ENCODE data around the gene CCDC138. TPM values are rescaled to one million over a fixed set of nuclear protein-coding genes. Genes with fewer than 3 reads are reported as not detected.

CCDC138 gene
- polyA plus RNA-seq, 1 experiment: 2.8 TPM

DNA sequence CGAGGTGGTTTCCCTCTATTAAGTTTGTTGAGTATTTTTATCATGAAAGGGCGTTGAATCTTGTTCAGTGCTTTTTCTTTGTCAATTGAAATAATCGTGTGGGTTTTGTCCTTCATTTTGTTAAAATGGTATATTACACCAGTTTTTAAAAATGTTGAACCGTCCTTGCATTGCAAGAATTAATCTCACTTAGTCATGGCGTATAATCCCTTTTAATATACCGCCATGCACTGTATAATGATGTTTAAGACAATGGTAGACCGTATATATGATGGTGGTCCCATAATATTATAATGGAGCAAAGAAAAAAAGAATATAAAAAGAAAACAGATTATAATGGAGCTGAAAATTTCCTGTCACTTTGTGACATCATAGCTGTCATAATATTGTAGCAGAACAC lies 50.6 kb downstream of the CCDC138 start:
- CTCF ChIA-PET: no interaction called here
- DNase-seq (ENCODE audit: low read depth, low spot score): no peak
- TF ChIP-seq, protein P1, sequence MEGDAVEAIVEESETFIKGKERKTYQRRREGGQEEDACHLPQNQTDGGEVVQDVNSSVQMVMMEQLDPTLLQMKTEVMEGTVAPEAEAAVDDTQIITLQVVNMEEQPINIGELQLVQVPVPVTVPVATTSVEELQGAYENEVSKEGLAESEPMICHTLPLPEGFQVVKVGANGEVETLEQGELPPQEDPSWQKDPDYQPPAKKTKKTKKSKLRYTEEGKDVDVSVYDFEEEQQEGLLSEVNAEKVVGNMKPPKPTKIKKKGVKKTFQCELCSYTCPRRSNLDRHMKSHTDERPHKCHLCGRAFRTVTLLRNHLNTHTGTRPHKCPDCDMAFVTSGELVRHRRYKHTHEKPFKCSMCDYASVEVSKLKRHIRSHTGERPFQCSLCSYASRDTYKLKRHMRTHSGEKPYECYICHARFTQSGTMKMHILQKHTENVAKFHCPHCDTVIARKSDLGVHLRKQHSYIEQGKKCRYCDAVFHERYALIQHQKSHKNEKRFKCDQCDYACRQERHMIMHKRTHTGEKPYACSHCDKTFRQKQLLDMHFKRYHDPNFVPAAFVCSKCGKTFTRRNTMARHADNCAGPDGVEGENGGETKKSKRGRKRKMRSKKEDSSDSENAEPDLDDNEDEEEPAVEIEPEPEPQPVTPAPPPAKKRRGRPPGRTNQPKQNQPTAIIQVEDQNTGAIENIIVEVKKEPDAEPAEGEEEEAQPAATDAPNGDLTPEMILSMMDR (IDR thresholded peaks at IDR 0.05; ENCODE audit: low read depth, low read length): no peak
- Histone ChIP-seq H3K27ac (ENCODE audit: low read depth, low read length) (no peak overlapping the region), H3K9me3 (ENCODE audit: control insufficient read depth, insufficient read depth, low read length) (no peaks in the 10 kb centered on the region), H3K27me3 (ENCODE audit: control insufficient read depth, insufficient read depth, low read length) (no peaks in the 10 kb centered on the region), H3K4me3 (ENCODE audit: low read depth, low read length) (no peak overlapping the region)
- POLR2A ChIA-PET: no interaction called here

DNA sequence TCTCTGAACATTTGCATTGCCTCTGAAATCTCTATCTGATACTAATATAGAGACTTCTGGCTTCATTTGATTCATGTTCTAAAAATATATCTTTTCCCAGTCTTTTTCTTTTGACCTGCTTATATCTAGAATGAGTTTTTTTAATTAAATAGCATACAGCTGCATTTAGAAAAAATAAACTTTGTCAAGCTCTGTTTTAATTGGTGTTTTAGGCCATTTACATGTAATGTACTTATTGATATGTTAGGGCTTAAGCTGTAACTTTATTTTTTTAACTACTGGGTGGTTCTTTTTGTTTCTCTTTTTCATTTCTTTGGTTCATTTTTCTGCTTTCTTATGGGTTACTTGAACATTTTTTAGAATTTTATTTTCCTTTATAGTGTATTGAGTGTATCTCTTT lies 54.9 kb downstream of the CCDC138 start:
- ChIA-PET POLR2A (interaction anchor here (0.7 kb wide), 1 partner anchor 467 kb away, joined by 7 read pairs; no protein-coding TSS in a partner anchor), CTCF (interaction anchor here (0.6 kb wide), 1 partner anchor 244 kb away, joined by 4 read pairs; no protein-coding TSS in a partner anchor)
- H3K4me3 ChIP-seq (ENCODE audit: low read depth, low read length): no peak overlapping the region
- H3K27ac ChIP-seq (ENCODE audit: low read depth, low read length): no peak overlapping the region
- TF ChIP-seq, protein P1 (IDR thresholded peaks at IDR 0.05; ENCODE audit: low read depth, low read length): no peak
- H3K9me3 ChIP-seq (ENCODE audit: control insufficient read depth, insufficient read depth, low read length): no peaks in the 10 kb centered on the region
- H3K27me3 ChIP-seq (ENCODE audit: control insufficient read depth, insufficient read depth, low read length): no peaks in the 10 kb centered on the region
- no peak for DNase-seq (ENCODE audit: low read depth, low spot score)

DNA sequence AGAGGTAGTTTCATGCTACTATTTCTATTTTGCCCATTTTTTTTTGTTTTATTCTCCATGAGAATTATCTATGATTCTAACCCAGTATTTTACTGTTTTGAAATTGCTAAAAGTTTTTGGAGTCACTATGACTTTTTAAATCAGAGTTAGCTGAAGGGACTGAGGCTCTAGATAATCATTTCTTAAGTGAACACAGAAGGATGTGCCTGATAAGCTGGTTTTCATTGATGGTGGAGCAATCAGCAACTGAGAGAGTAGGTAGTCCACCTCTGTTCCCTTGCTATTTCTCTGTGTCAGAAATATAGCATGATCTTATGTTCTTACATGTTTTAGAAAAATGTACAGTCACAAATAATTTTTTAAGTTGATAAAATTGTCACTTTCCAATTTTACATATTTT lies 59.4 kb downstream of the CCDC138 start:
- Histone ChIP-seq H3K27me3 (ENCODE audit: control insufficient read depth, insufficient read depth, low read length) (no peaks in the 10 kb centered on the region), H3K27ac (ENCODE audit: low read depth, low read length) (no peak overlapping the region), H3K9me3 (ENCODE audit: control insufficient read depth, insufficient read depth, low read length) (no peaks in the 10 kb centered on the region), H3K4me3 (ENCODE audit: low read depth, low read length) (no peak overlapping the region)
- DNase-seq (ENCODE audit: low read depth, low spot score): no peak
- TF ChIP-seq, protein P1 (IDR thresholded peaks at IDR 0.05; ENCODE audit: low read depth, low read length): no peak
- CTCF ChIA-PET: no interaction called here
- POLR2A ChIA-PET: no interaction called here

DNA sequence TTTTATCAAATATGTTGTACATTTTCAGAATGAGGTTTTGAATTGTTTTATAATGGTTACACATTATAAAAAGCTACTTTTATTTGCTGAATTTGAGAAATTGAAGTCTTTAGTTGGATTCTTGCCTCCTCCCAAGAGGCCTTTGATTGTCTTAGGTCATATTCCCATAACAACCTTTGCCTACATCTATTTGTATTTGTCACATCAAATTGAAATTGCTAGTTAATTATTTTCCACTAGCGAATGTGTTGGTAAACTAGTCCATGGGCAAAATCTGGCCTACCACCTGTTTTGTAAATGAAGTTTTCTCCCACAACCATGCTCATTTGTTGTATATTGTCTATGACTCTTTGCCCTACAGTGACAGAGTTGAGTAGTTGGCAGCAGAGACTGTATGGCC lies 60.4 kb downstream of the CCDC138 start:
- POLR2A ChIA-PET: no interaction called here
- TF ChIP-seq, protein P1 (IDR thresholded peaks at IDR 0.05; ENCODE audit: low read depth, low read length): no peak

DNA sequence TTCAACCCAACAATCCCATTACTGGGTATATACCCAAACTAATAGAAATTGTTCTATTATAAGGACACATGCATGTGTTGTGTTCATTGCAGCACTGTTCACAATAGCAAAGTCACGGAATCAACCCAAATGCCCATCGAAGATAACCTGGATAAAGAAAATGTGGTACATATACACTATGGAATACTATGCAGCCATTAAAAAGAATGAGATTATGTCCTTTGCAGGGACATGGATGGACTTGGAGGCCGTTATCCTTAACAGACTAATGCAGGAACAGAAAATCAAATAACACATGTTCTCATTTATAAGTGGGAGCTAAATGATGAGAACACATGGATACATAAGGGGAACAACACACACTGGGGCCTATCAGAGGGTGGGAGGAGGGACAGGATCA lies 65.8 kb downstream of the CCDC138 start:
- POLR2A ChIA-PET: no interaction called here
- Histone ChIP-seq H3K27ac (ENCODE audit: low read depth, low read length) (no peak overlapping the region), H3K9me3 (ENCODE audit: control insufficient read depth, insufficient read depth, low read length) (no peaks in the 10 kb centered on the region), H3K4me3 (ENCODE audit: low read depth, low read length) (no peak overlapping the region), H3K27me3 (ENCODE audit: control insufficient read depth, insufficient read depth, low read length) (no peaks in the 10 kb centered on the region)
- DNase-seq (ENCODE audit: low read depth, low spot score): no peak
- TF ChIP-seq, protein P1 (IDR thresholded peaks at IDR 0.05; ENCODE audit: low read depth, low read length): no peak
- CTCF ChIA-PET: interaction anchor here (1.0 kb wide), 1 partner anchor 658 kb away, joined by 3 read pairs; no protein-coding TSS in a partner anchor

More for the DNA sequence above, 60.4 kb downstream of the CCDC138 start:
- no peaks in the 10 kb centered on the region for H3K9me3 ChIP-seq (ENCODE audit: control insufficient read depth, insufficient read depth, low read length)
- CTCF ChIA-PET: no interaction called here
- no peak for DNase-seq (ENCODE audit: low read depth, low spot score)
- no peak overlapping the region for H3K27ac ChIP-seq (ENCODE audit: low read depth, low read length)
- H3K4me3 ChIP-seq (ENCODE audit: low read depth, low read length): no peak overlapping the region
- no peaks in the 10 kb centered on the region for H3K27me3 ChIP-seq (ENCODE audit: control insufficient read depth, insufficient read depth, low read length)
